Inflammatory macrophage treated with lipopolysaccharide for 1 hour (primary cell): ENCODE measurements around the gene GPR132.
A peak's percentile ranks its signal among the peaks of the same experiment; 100 is the strongest.

ENCODE experiments used
- DNase-seq, 2 donors: peaks; one replicate each; pipeline ENCODE4 v3.0.0-alpha.2; 2020 to 2022

The GPR132 gene

DNA sequence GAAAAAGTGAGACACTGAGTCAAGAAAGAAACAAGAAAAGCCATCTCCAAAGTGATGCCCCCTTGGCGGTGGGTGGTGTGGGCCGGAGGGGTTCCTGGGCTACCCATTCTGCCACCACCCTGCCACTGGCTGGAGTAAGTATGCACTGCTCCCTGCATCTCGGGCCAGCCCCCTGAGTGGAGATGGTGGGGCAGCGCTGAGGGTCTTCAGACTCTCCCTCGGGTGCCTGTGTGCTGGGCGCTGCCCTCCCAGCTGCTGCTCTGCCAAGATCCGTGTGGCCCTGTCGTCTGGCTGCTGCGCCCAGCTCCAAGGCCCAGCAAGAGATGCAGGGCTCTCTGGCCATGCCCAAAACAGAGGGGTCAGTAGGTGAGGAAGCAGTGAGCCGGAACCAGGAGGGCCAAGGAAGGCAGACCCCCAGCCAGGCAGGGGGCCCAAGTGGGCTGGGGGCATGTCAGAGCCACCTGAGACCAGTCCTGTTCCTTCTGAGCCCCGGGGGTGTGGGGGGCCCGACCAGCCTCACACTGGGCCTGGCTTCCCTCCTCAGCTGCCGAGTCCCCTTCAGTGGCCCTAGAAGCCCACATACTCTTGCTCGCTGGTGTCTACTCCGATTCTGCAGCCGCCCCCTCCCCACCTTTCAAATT is 5.2 kb downstream of the GPR132 start:
- DNase-seq: no peak

DNA sequence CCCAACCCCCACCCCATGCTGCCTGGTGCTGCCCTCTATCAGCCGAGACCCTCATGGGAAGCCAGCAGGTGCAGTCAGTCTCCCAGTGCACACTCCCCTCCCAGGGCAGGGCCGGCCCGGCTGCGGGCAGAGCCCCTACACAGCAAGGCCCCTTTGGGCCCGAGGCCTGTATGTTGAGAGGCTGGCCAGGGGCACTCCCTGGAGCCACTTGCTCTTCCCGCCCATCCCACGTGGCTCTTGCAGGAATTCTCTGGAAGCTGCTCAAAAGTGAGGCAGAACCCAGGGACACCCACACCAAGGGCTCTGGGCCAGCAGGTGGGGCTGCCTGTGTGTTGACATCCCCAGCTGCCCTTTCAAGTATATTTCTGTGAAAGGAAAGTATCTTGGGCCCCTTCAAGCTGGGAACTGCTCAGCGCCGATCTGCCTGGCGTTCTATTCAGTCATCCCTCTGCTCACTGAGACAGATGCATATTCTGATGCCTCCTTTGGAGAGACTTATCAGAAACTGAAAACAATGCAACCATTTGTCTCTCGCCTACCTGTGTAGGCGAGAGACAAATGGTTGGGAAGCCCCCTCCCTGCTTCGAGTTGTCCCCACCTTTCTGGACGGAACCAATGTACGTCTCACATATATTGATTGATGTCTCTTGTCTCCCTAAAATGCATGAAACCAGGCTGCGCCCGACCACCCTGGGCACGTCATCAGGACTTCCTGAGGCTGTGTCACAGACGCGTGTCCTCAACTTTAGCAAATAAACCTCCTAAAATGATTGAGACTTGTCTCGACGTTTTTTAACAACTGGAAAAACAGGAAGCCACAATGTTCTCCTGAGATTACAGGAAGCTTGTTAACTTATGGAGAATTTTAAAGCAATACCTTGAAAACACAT is 6.0 kb downstream of the GPR132 start:
- DNase-seq: no peak

DNA sequence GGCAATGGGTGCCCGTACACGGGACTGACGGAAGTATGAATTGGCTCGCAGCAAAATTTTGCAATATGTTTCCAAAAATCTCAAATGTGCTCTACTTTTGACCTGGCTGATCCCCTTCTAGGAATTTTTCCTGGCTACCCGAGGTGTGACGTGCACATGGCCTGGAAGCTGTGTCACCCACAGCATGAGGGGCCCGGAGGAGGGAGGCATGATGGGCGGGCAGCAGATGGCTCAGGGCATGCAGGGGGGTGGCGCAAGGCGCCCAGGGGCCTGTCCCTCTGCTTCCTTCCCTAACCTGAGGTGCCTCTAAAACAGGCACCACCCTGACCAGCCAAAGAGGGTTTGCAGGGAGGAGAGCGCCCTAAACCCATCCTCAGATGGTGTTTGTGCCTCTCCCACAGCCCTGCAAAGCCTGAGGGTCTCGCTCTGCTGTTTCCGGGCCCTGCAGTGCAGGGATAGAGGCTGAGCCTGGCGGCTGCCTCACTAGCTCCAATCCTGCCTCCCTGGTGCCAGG is 6.7 kb downstream of the GPR132 start:
- DNase-seq: no peak

DNA sequence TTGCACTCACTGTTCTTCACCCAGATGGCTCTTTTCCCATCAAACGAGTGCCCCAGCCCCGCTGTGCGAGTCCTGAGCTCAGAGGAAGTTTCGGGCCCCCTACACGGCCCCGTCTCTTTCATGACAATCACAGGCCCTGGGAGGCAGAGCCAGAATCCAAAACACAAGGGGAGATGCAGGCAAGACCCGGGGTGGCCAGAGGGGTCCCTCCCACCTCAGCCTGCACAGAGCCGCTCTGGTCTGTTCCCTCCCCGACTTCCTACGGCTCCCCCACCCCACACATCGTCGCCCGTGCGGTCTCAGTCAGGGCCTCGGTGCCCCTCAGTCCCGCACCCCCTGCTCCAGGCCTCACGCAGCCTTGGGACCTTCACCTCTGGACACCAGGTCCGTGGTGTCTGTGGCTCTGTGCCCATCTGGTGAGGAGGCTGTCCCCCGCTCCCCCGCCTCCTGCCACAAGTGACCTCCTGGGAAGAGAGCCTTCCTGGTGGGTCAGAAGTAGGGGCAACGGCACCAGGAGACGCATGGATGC is 8.9 kb downstream of the GPR132 start:
- DNase-seq: no peak

DNA sequence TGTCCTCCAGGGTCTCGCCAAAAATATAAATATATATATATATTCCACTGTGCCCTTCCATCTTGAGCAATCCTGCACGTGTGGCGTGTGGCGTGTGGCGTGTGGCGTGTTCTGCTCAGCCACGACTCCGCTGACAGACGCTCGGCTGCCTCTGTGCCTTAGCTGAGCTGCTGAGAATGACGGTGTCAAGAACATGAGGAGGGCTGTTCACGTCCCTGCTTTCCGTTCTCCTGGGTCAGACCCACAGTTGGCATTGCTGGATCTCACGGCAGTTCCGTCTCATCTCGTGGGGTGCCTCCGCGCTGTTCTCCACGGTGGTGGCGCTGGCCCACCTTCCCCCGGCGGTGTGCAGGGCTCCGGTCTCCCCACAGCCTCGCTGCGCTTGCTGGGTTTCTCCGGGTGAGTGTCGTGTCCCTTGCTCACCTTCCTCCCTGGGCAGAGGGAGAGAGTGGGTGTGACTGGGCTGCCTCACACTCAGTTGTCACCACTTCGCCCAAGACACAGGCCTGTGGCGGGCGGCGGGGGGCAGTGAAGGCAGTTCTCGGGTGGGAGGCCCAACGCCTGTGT is 9.4 kb downstream of the GPR132 start:
- DNase-seq: no peak

DNA sequence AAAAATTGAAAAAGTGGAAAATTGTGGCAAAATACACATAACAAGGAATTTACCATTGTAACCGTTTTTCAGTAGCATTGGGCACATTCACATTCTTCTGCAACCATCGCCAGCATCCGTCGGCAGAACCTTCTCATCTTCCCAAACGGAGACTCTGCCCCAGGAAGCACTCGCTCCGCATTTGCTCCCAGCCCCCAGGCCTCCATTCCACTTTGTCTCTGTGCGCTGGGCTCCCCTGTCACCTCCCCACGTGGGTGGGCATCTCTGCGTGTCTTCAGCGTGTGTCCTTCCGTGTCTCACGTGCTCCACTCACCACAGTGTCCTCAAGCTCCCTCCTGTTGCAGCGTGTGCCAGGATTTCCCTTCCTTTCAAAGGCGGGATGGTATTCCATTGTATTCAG is 9.9 kb downstream of the GPR132 start:
- no peak for DNase-seq

DNA sequence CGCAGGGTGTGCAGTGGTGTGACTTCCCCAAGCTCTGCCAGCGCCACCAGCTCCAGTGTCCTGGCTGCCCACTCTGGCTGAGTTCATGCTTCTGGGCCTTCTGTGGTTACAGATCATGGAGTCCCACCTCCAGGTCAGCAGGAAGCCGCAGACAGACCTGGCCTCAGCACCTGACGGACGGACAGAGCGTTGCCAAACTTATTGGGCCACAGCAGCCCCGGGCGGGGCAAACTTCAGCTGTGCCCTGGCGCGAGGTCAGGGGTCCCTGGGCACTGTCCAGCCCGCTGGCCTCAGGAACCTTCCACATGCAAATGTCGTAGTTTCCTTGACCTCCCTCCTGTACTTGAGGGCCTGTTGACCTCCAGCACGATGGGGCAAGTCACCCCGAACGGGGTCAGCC is 11.2 kb downstream of the GPR132 start:
- no peak for DNase-seq

DNA sequence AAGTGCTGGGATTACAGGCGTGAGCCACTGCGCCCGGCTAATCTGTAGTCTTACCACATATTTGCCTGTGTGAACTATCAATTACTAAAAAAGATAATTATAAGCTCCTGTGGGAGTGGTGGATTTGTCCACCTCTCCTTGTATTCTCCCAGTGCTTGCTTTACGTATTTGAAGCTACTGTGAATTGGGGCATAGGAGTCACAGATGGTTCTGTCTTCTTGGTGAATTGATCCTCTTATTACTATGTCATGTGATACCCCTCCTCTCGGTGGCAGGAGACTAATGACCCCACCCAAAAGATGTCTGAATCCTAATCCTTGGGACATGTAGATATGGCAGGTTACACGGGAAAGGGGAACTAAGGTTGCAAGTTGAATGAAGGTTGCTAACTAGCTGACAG is 11.8 kb downstream of the GPR132 start:
- no peak for DNase-seq

DNA sequence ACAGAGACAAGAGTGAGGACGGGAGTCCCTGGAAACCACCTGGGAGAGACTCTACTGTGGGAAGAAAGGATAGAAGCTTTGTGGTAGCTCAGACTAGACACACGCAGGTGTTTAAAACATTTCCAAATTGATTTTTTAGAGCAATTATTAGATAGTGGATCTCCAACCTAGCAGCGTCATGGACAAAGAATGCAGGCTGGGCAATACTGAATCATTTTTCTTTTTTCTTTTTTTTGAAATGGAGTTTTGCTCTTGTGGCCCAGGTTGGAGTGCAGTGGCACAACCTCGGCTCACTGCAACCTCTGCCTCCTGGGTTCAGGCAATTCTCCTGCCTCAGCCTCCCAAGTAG is 13.1 kb downstream of the GPR132 start:
- DNase-seq: no peak

DNA sequence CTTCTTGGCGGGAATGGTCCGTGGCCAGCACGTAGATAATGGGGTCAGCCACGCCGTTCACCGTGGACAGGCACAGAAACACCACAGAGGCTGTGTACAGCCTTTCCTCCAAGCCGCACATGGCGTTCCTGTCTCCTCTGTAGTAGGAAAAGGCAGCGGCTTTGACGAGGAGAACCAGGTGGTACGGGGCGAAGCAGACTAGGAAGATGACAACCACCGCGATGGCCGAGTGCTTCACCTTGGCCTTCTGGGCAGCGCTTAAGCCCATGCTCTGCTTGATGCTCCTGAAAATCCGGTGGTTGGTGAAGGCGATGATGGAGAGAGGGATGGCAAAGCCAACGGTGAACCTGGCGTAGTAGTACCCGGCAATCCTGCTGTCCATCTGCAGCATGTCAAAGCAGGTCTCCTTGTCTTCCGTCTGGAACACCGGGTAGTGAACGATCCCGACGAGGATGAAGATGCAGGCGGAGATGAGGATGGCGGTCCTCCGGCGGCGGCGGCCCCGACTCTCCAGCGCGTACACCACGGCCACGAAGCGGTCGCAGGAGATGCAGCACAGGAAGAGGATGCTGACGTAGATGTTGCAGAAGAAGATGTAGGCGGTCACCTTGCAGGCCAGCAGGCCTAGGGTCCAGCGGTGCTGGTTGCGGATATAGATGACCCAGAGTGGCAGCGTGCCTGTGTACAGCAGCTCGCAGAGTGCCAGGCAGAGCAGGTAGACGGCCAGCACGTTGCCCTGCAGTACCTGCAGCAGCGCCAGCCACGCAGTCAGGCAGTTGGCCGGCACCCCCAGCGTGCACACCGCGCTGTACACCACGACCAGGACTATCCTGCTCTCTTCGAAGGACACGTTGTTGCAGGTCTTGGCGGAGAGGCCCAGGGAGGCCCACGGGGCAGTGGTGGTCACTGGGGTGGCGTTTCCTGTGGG is 13.8 kb downstream of the GPR132 start:
- no peak for DNase-seq

DNA sequence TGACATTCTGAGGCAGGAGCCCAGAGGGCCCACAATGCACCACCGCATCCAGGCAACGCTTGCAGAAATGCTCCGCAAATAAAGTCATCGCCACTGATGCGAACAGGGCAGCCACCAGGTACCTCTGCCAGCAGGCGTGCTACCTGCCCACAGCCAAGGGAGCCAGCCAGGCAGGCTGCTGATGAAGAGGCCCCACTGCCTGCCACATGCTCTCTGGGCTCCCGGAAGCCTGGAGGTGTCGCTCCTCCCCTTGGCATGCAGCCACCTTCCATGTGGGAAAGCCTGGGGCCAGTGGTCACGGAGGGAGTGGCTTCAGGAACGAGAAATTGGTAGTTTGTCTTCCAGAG is 14.7 kb downstream of the GPR132 start:
- peak; percentile 49 to 55 for DNase-seq

DNA sequence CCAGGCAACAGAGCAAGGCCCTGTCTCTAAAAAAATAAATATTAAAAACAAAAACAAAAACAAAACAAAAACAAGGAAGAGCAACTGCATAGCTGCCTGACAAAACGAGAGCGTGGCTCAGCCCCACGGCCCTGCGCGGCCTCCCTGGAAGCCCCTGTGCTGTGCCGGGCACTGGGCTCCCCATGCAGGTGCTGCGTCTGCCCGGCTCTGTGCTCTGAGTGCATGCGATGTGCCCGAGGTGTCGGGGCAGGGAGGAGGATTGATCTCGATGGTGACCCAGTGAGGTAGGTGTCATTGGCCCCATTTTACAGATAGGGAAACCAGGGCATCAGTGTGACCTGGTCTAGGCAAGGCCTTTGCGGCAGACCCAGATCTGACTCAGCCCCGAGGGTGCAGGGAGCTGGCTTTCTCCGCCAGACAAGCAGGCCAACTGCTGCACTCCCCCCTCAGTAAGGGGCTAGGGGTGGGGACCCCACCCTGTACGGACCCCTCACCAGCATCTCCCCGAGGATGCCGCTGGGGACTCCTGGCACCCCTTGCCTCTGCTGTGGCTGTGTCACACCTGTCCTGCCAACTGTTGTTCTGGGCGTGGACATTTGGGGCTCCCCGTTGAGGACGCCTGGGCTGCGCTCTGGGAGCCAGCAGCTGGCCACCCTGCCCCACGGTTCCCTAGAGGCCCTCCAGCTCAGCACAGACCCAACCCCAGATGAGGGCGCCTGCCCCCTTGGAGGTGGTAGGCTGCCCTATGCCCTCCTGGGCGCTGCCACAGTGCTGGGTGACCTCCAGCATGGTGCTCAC is 15.3 kb downstream of the GPR132 start:
- DNase-seq: no peak

DNA sequence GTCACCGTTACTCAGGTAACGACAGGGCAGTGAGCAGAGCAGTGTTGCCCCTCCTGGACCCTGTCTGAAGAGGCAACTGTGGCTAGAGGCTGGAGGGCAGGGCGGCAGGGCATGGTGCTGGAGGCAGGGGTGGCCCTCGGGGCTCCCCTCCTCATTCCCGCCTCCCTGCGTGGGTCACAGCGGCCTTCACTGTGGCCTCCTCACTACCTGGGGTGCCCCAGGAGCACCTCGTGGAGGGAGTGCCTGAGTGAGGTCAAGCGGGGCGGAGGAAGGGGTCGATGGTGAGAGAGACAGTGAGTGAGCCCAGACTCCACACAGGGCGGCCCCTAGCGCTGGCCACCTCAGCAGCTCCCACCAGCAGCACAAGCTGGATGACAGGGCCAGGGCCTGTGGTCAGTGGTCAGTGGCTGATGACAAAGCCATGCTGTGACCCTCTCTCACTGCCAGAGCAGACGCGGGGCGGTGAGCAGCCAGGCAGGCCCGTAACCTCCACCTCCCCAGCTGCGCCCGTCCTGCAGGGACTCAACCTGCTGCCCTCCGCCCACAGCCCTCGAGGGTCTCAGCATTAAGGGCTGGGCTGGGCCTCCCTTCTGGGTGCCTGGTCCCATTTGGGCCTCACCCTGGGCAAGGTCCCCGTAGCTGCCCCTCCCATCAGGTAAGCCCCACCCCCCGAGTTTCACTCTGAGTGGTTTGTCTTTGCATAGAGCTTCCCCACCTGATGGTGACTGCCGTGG is 17.8 kb downstream of the GPR132 start:
- no peak for DNase-seq

DNA sequence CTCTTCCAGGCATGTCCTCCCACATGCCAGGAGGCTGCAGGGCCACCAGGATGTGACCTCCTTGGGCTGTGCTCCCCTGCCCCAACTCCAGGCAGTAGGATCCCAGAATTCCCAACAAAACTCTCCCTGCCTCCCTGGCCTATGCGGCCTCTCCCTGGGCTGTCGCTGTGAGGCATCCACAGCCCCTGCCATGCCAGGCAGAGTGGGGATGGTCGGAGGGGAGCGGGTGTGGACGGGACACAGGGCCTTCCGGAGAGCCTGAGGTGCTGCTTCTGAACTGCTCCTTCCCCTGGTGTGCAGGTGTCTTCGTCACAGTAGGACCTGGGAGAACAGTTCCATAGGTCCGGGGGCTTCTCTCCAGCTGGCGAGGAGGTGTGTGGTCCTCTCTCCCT is 18.3 kb downstream of the GPR132 start:
- no peak for DNase-seq

DNA sequence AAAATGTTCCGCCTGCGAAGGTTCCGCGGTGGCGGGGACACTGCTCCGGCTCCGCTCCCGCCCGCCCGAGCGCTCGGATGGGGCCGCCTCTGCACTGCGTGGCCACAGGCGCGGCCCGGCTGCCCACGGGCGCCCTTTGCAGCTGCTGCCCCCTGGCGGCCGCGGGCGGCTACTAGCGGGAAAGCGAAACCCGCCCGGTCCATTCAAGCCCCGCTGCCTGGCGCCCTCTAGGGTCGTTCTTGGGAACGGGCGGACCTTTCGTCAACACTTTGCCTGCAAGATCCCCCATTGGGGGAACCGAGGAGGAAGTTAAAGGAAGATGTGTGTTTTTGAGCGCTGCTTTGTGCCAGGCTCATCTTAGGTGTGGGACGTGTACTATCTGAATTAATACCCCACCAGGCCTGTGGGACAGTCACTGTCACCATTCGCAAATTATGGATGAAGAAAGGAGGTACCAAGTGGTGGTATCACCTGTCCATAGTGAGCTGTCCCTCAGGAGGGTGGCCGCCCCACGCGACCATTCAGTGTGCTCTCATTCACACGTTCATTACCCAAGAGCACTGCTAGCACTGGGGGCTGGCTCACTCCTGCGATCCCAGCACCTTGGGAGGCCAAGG is 19.4 kb downstream of the GPR132 start:
- peak; percentile 85 to 99 for DNase-seq

DNA sequence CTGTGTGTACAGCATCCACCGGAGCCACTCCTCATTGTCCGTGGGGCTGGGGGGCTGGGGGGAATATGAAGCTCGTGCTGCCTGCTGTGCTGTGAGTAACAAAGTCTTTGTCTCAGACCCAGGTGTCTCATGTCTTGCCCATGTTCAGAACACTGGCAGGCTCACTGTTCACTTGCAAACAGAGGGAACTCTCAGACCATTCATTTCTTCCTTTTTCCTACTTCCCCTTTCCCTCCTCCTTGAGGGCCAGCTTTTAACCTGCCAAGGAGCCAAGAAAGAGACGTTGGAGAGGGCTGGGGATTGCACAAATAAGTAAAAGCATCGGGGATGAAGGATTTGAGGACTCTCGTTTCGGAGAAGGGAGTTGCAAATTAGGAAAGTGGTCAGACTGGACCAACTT is 21.6 kb downstream of the GPR132 start:
- DNase-seq: peak in 1 of 2 donors; percentile 44

DNA sequence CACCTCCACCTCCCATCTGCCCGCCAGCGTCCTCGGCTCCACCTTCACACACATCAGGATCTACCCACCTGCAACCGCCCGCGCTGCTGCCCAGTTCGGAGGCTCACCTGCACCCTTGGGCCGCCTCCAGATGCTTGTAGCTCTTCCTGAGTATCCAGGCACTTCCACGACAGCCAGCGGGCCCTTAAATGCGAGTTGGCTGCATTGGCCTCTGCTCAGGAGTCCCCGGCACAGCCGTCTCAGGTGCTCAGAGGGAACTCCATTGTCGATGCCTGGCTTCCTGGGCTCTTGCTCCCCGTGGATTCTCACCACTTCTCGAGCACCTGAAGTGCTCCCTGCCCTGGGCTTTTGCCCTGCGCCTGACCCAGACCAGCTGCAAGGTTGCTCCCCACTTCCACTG is 22.4 kb downstream of the GPR132 start:
- no peak for DNase-seq

DNA sequence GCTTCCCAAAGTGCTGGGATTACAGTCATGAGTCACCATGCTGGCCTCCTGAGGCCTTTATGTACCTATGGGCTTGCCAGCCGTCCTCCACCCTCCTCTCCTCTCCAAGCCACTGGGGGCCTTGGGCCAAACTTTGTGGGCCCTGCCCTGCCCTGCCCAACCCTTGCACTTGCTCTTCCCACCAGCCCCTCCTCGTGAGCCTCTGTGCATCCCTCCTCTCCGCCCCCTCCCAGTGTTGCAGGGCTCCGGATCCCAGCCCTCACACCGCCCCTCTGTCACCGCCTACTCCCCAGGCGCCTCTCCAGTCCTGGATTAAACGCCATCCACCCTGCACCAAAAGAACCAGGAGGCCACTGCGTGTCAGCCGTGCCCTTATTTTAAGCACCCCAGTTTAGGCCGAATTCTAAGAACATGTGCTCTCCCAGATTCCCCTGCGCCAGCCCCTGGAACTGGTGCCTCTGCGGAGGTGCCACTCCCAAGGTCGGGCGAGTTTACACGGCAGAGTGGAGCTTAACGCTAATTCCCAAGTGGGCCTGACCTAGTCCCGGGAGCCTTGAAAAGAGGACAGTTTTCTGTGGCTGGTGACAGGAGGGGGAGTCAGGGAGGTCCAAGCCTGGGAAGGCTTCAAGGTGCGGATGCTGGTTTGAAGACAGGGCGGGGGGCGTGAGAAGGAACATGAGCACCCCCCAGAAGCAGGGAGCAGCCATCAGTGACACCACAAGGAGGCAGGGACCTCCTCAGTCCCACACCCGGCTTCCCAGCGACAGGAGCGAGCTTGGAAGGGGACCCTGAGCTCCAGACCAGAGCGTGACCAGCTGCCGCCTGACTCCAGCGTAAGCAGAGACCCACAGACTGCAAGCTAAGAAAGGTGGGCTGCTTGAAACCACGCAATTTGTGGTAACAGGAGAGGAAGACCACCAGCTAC is 23.1 kb downstream of the GPR132 start:
- no peak for DNase-seq

DNA sequence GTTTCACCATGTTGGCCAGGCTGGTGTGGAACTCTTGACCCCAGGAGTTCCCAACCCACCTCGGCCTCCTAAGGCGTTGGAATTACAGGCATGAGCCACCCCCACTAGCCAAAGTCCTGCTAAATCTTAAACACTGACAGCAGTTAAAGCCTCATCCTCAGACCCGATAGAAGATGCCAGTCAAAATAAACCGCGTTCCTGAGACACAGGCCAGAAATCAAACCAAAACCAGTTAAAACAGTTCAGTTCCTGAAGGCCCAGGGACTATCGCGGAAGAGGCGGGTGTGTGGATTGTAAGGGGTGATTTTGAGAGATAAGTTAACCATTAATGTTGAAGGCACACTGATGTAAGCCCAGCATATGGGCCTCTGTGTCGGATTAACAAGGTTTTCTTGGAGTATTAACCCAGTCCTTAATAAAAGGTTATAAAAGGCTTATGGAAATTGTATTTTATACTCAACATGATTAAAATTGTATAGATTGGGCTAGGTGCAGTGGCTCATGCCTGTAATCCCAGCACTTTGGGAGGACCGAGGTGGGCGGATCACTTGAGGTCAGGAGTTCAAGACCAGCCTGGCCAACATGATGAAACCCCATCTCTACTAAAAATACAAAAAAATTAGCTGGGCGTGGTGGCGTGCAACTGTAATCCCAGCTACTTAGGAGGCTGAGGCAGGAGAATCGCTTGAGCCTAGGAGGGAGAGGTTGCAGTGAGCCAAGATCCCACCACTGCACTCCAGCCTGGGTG is 25.6 kb downstream of the GPR132 start:
- no peak for DNase-seq
